AG04449 (cell line): Measurements from ENCODE around the gene GRID1.

ENCODE experiments used
- CTCF ChIA-PET: fragments of 350-600 bp; formaldehyde crosslinking; extraction: SDS; loops from one replicate; lab custom pipeline; 2021; ENCODE audit warnings: antibody characterized with exemption; lab: Yijun Ruan, JAX
- POLR2A ChIA-PET: fragments of 400-600, 350-600 bp; formaldehyde crosslinking; extraction: SDS; loops from one replicate; lab custom pipeline; 2020; ENCODE audit warnings: antibody characterized with exemption, inconsistent platforms; lab: Yijun Ruan, JAX
- DNase-seq: peaks from one replicate; pipeline ENCODE4 v3.0.0-alpha.2; 2010; ENCODE audit warnings: low read depth, low spot score
- H3K4me3 ChIP-seq: 2 replicates; pipeline ENCODE4 v1.5.1; 2011; ENCODE audit warnings: low read depth, mild to moderate bottlenecking, control low read depth, low read length
- CTCF ChIP-seq: IDR thresholded peaks from one replicate; pipeline ENCODE4 v1.5.1; 2011; ENCODE audit warnings: mild to moderate bottlenecking, moderate library complexity, low read length, control low read depth, inconsistent platforms; ENCODE audit not compliant: insufficient read depth; ENCODE audit errors: missing control alignments

The GRID1 gene

DNA sequence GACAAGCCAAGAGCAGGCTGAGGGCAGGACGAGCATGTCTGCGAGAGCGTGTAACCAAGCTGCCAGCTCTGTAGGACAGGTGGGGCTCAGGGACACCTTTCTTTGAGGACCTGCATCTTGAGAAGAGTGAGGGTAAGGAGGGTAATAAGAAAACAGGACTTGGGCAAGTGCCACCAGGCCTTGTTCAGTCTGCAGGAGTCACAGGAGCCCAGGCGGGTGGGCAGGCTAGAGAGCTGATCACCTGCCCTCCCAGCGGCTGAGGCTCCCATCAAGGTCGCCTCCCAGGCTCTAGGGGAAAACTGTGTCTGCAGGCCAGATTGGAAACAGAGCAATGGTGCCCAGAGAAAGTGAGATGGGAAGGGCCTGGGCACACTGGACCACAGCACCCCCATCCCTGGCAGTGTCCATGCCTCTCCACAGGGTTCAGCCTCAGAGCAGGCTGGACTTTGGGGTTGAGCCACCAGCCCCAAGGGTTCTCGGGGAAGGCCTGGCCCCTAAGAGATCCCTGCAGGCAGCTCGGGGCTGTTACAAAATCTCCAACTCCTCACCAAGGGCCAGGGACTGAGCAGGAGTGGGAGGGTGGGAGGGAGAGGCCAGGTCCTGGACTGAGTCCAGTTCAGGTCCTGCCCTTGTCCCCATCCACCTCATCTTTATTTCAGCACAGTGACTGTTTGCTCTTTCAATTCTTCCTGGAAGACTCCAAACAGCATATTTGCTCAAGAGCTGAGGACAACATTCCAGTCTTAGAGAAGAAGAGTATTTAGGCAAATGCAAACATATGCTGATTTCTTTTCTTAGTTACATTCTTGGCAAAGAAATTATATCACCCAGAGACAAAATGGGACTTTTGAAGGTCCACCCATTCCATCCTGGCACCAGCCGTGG, 161.9 kb downstream of the GRID1 start:
- no peak overlapping the region for H3K4me3 ChIP-seq
- ChIA-PET CTCF (no interaction called here), POLR2A (no interaction called here)
- DNase-seq, result no peak
- no peak for TF ChIP-seq CTCF

GRCh38 chr10:86203162-86203905, 163.3 kb downstream of the GRID1 start:
- no peak for DNase-seq
- TF ChIP-seq CTCF, result no peak
- POLR2A ChIA-PET, result no interaction called here
- CTCF ChIA-PET, result no interaction called here
- no peak overlapping the region for H3K4me3 ChIP-seq

- POLR2A ChIA-PET, result no interaction called here
- H3K4me3 ChIP-seq, result no peak overlapping the region
- no peak for TF ChIP-seq CTCF
- DNase-seq, result no peak
- CTCF ChIA-PET, result no interaction called here
These were observed 164.3 kb downstream of the GRID1 start for GRCh38 chr10:86202226-86202735.

GRCh38 chr10:86200867-86201266, 165.7 kb downstream of the GRID1 start:
- DNase-seq, result no peak
- TF ChIP-seq CTCF, result no peak
- no peak overlapping the region for H3K4me3 ChIP-seq
- CTCF ChIA-PET, result no interaction called here
- POLR2A ChIA-PET, result no interaction called here

DNA sequence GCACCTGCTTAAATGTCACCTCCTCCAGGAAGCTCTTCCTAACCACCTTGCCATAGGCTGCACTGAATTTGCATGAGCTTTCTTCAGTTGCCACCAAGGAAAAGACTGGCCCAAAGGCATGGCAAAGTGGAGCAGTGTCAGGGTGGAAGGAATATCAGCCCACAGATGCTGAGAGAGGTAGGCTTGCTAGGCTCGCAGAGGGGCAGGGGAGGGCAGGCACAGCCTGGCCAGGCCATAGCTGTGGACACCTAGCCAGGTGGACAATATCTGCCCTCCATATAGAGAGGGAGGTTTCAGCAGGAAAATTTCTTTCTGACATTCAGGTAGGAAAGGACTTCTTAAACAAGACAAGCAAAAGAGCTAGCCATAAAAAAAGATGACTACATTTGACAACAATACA, 166.3 kb downstream of the GRID1 start:
- no peak for DNase-seq
- ChIA-PET CTCF (no interaction called here), POLR2A (no interaction called here)
- TF ChIP-seq CTCF, result no peak
- H3K4me3 ChIP-seq, result no peak overlapping the region

DNA sequence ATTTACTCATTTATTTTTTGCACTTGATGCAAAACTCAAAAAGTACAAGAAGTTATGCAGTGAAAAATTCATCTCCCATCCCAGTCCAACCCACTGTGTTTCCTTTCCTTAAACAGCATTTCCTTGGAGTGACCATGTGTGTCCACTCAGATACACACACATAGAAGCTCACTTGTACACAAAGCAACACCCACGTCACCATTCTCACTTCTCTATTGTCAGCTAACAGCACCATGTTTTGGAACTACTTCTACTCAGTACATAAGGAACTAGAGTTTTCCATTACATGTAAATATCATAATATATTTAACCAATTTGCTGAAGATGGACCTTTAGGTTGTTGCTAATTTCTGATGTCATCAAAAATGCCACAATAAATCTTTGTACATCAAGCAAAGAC, 167.6 kb downstream of the GRID1 start:
- POLR2A ChIA-PET, result no interaction called here
- H3K4me3 ChIP-seq, result no peak overlapping the region
- CTCF ChIA-PET, result no interaction called here
- DNase-seq, result no peak
- no peak for TF ChIP-seq CTCF
